ENCODE measurements around the gene PRPSAP1. TPM values are rescaled to one million over a fixed set of nuclear protein-coding genes. Genes with fewer than 3 reads are reported as not detected.

The PRPSAP1 gene
- total RNA-seq, 1 donor from 2014 or later = 69.7 TPM

- H3K9me3 Mint-ChIP-seq (ENCODE audit: unreplicated experiment) = no peaks in the 10 kb centered on the region
- H3K4me3 Mint-ChIP-seq (ENCODE audit: unreplicated experiment) = no peak overlapping the region
- DNase-seq (ENCODE audit: extremely low spot score, unreplicated experiment) = no peak
- no peaks in the 10 kb centered on the region for H3K36me3 Mint-ChIP-seq (ENCODE audit: unreplicated experiment)
- peaks cover 26% of the 10 kb centered on the region for H3K4me1 Mint-ChIP-seq (ENCODE audit: unreplicated experiment)
- no peak for TF ChIP-seq CTCF (IDR thresholded peaks at IDR 0.05)
- no peaks in the 10 kb centered on the region for H3K27me3 Mint-ChIP-seq (ENCODE audit: unreplicated experiment)
- no peak overlapping the region for H3K27ac Mint-ChIP-seq (ENCODE audit: unreplicated experiment)
These were observed 81.8 kb downstream of the PRPSAP1 start for GRCh38 chr17:76271669-76272540.

- H3K4me1 Mint-ChIP-seq (ENCODE audit: unreplicated experiment) = peaks cover 25% of the 10 kb centered on the region
- H3K4me3 Mint-ChIP-seq (ENCODE audit: unreplicated experiment) = no peak overlapping the region
- H3K27me3 Mint-ChIP-seq (ENCODE audit: unreplicated experiment) = no peaks in the 10 kb centered on the region
- no peaks in the 10 kb centered on the region for H3K36me3 Mint-ChIP-seq (ENCODE audit: unreplicated experiment)
- no peak for DNase-seq (ENCODE audit: extremely low spot score, unreplicated experiment)
- no peak overlapping the region for H3K27ac Mint-ChIP-seq (ENCODE audit: unreplicated experiment)
- TF ChIP-seq CTCF (IDR thresholded peaks at IDR 0.05) = no peak
- H3K9me3 Mint-ChIP-seq (ENCODE audit: unreplicated experiment) = no peaks in the 10 kb centered on the region
These were observed 82.7 kb downstream of the PRPSAP1 start for GRCh38 chr17:76270770-76271668.

- no peak overlapping the region for H3K4me3 Mint-ChIP-seq (ENCODE audit: unreplicated experiment)
- H3K4me1 Mint-ChIP-seq (ENCODE audit: unreplicated experiment) = peaks cover 25% of the 10 kb centered on the region
- H3K27me3 Mint-ChIP-seq (ENCODE audit: unreplicated experiment) = no peaks in the 10 kb centered on the region
- H3K36me3 Mint-ChIP-seq (ENCODE audit: unreplicated experiment) = no peaks in the 10 kb centered on the region
- no peaks in the 10 kb centered on the region for H3K9me3 Mint-ChIP-seq (ENCODE audit: unreplicated experiment)
- no peak overlapping the region for H3K27ac Mint-ChIP-seq (ENCODE audit: unreplicated experiment)
- DNase-seq (ENCODE audit: extremely low spot score, unreplicated experiment) = no peak
- no peak for TF ChIP-seq CTCF (IDR thresholded peaks at IDR 0.05)
These were observed 83.6 kb downstream of the PRPSAP1 start for GRCh38 chr17:76270127-76270592.

DNA sequence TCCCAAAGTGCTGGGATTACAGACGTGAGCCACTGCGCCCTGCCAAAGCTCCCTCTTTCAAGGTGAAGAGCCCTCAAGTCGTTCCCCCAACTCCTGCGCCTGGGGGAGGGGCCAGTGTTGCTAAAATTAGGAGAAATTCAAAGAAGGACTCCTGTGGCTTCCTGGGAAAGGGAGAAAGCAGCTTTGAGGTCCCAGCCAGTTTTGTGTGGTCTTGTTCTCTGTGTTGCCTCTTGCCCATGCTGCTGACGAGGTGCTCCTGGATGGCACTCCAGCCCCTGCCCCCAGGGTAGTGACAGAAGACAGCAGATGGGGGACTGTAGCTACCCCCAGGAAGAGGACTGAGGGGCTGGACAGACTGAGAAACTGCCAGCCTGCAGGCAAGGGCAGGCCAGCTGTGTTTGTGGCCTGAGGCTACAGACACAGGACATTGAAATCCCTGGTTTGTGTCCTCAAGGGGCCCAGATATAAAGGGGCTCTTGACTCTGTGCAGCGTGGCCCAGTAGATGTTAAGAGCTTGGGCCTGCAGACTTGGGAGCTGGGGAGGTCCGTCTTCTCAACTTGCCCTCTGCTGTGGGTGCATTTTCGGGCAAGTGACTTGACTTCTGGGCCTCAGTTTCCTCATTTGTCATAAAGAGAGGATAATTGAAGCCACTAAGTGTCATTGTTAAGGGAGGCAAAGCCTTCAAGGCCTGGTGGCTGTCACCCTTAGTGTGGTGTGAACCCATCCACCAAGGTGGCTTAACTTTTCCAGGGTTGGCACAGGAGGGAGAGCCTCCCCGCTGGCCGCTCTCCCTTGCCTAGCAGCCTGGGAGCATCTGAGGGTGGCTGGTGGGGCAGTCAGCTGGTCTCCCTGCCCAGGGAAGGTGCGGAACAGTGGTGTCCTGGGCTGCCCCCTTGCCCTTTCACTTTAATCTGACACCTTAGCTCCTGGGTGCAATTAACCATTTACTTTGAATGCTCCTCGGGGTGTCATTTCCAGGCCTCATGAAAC lies 84.4 kb downstream of the PRPSAP1 start:
- Mint-ChIP-seq H3K9me3 (ENCODE audit: unreplicated experiment) (no peaks in the 10 kb centered on the region), H3K36me3 (ENCODE audit: unreplicated experiment) (no peaks in the 10 kb centered on the region), H3K27ac (ENCODE audit: unreplicated experiment) (peak overlapping the region; percentile 70), H3K27me3 (ENCODE audit: unreplicated experiment) (no peaks in the 10 kb centered on the region), H3K4me3 (ENCODE audit: unreplicated experiment) (no peak overlapping the region), H3K4me1 (ENCODE audit: unreplicated experiment) (peaks cover 29% of the 10 kb centered on the region)
- DNase-seq (ENCODE audit: extremely low spot score, unreplicated experiment) = no peak
- TF ChIP-seq CTCF (IDR thresholded peaks at IDR 0.05) = no peak
